ENCODE data around the gene ABHD3. TPM values are rescaled to one million over a fixed set of nuclear protein-coding genes. Genes with fewer than 3 reads are reported as not detected.

The ABHD3 gene
- total and polyA plus RNA-seq, 2 of the 8 experiments (the other 6 are each of a cell fraction or from before 2014, with no cell fraction given), result 8.4 to 12.1 TPM

- TF ChIP-seq SP2 (IDR thresholded peaks at IDR 0.05; ENCODE audit: low read length), result no peak
Measured at GRCh38 chr18:21632393-21632792, 72.2 kb downstream of the ABHD3 start (continued).

Measured in H1 (cell line).